Metanephros (tissue), 2 donors: ENCODE data around the gene PHLPP1. TPM values are rescaled to one million over a fixed set of nuclear protein-coding genes. Genes with fewer than 3 reads are reported as not detected.

Experiments
- small RNA-seq: library from RNA; depleted of rRNA; stranded (forward); fragments of <200 nt; gene quantifications from one replicate; pipeline ENCODE3, GENCODE V24; 2014; ENCODE audit warnings: low replicate concordance
- total RNA-seq: library from RNA; depleted of rRNA; stranded (reverse); fragments of >200 nt; gene quantifications from one replicate; pipeline ENCODE4 v1.2.3, GENCODE V29; 2014

Gene PHLPP1
- 20.7 TPM for total RNA-seq

DNA sequence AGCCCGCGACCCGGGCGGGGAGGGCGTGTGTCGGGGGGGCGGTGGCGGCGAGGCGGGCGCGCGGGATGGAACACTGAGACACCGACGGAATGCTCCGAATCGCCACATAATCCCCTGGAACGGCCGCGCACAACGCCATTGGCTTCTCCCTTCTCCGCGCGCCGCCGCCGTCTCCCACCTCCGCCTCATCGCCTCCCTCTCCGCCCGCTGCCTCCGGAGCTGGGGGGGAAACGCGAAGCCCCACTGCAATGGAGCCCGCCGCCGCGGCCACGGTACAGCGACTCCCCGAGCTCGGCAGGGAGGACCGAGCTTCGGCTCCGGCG, at the start of gene PHLPP1:
Gene PHLPP1, plus strand, starts transcription at position 106 of the 323 bp plus-strand sequence. Its CDS starts 143 bp downstream, at position 249.

Small RNA genes lying within 50 kb of the gene (small RNA-seq; reads per million reads assigned to genes)
- not detected for gene RNU6-142P

Other genes with a start within 250 kb of the PHLPP1 start
- 17.9 TPM for gene ZCCHC2, start 192.5 kb upstream of the PHLPP1 start, total RNA-seq